Stimulated activated naive CD8-positive, alpha-beta T cell treated with anti-CD3 and anti-CD28 coated beads, Interleukin-15, Interleukin-2, amounts not matched to agents 100 ng/mL and 50 ng/mL, for 24 hours (primary cell): Measurements from ENCODE around the gene RPL28.

Source experiments
- H3K27ac Mint-ChIP-seq: one replicate; pipeline ENCODE4 v1.8.0; 2021; ENCODE audit warnings: mild to moderate bottlenecking, mixed read lengths
- H3K27me3 Mint-ChIP-seq: one replicate; pipeline ENCODE4 v1.8.0; 2021; ENCODE audit warnings: mixed read lengths
- H3K36me3 Mint-ChIP-seq: one replicate; pipeline ENCODE4 v1.8.0; 2021; ENCODE audit warnings: low read depth, mixed read lengths
- H3K4me1 Mint-ChIP-seq: one replicate; pipeline ENCODE4 v1.8.0; 2021; ENCODE audit warnings: low read depth, mixed read lengths
- H3K4me3 Mint-ChIP-seq: one replicate; pipeline ENCODE4 v1.8.0; 2021; ENCODE audit warnings: mild to moderate bottlenecking, mixed read lengths
- H3K9me3 Mint-ChIP-seq: one replicate; pipeline ENCODE4 v1.8.0; 2021; ENCODE audit warnings: mixed read lengths

RPL28 gene

GRCh38 chr19:55385724-55386492, at the start of gene RPL28:
Gene RPL28 (plus strand): TSS chr19:55385932. CDS start chr19:55386358, 426 bp downstream.
- Mint-ChIP-seq H3K36me3 (peaks cover 51% of the 10 kb centered on the region), H3K27me3 (no peaks in the 10 kb centered on the region), H3K4me3 (peak within 1 kb of the TSS; percentile 100), H3K4me1 (peaks cover 65% of the 10 kb centered on the region), H3K27ac (peak within 1 kb of the TSS; percentile 100), H3K9me3 (no peaks in the 10 kb centered on the region)

- Mint-ChIP-seq H3K4me3 (no peak overlapping the region), H3K27me3 (peaks cover 6% of the 10 kb centered on the region)
Observed at GRCh38 chr19:55336101-55336500, 49.6 kb upstream of the RPL28 start.

GRCh38 chr19:55339105-55339888, 46.4 kb upstream of the RPL28 start, which contains the start of gene KMT5C:
Gene KMT5C (plus strand): TSS chr19:55339876. CDS start chr19:55341937, 2,061 bp downstream.
- Mint-ChIP-seq H3K36me3 (peaks cover 7% of the 10 kb centered on the region), H3K27me3 (no peaks in the 10 kb centered on the region), H3K9me3 (no peaks in the 10 kb centered on the region), H3K27ac (peak within 1 kb of the TSS; percentile 94), H3K4me3 (peak within 1 kb of the TSS; percentile 87), H3K4me1 (peaks cover 21% of the 10 kb centered on the region)

More at GRCh38 chr19:55336101-55336500, 49.6 kb upstream of the RPL28 start:
- Mint-ChIP-seq H3K4me1 (peaks cover 15% of the 10 kb centered on the region), H3K36me3 (no peaks in the 10 kb centered on the region), H3K27ac (no peak overlapping the region), H3K9me3 (no peaks in the 10 kb centered on the region)

- Mint-ChIP-seq H3K27me3 (no peaks in the 10 kb centered on the region), H3K36me3 (peaks cover 11% of the 10 kb centered on the region), H3K27ac (peak overlapping the region; percentile 94), H3K4me1 (peaks cover 21% of the 10 kb centered on the region), H3K9me3 (no peaks in the 10 kb centered on the region), H3K4me3 (peak overlapping the region; percentile 87)
Observed at GRCh38 chr19:55339889-55340783, 45.6 kb upstream of the RPL28 start.

- Mint-ChIP-seq H3K4me3 (peak overlapping the region; percentile 87), H3K9me3 (no peaks in the 10 kb centered on the region), H3K27me3 (no peaks in the 10 kb centered on the region), H3K27ac (peak overlapping the region; percentile 86), H3K36me3 (peaks cover 16% of the 10 kb centered on the region), H3K4me1 (peaks cover 21% of the 10 kb centered on the region)
Observed at GRCh38 chr19:55340784-55341147, 45.0 kb upstream of the RPL28 start.

- Mint-ChIP-seq H3K27ac (peak overlapping the region; percentile 26), H3K36me3 (peaks cover 16% of the 10 kb centered on the region), H3K27me3 (no peaks in the 10 kb centered on the region), H3K4me1 (peaks cover 21% of the 10 kb centered on the region), H3K4me3 (peak overlapping the region; percentile 87), H3K9me3 (no peaks in the 10 kb centered on the region)
Observed at GRCh38 chr19:55341171-55341588, 44.6 kb upstream of the RPL28 start.

GRCh38 chr19:55341595-55342531, 43.9 kb upstream of the RPL28 start:
- Mint-ChIP-seq H3K36me3 (peaks cover 16% of the 10 kb centered on the region), H3K27ac (no peak overlapping the region), H3K4me3 (peak overlapping the region; percentile 74)

GRCh38 chr19:55344444-55344843, 41.3 kb upstream of the RPL28 start:
- Mint-ChIP-seq H3K27ac (no peak overlapping the region), H3K27me3 (no peaks in the 10 kb centered on the region), H3K9me3 (no peaks in the 10 kb centered on the region), H3K4me1 (peaks cover 11% of the 10 kb centered on the region), H3K36me3 (peaks cover 16% of the 10 kb centered on the region), H3K4me3 (no peak overlapping the region)

More at GRCh38 chr19:55341595-55342531, 43.9 kb upstream of the RPL28 start:
- H3K4me1 Mint-ChIP-seq: peaks cover 21% of the 10 kb centered on the region
- H3K9me3 Mint-ChIP-seq: no peaks in the 10 kb centered on the region
- no peaks in the 10 kb centered on the region for H3K27me3 Mint-ChIP-seq

- peaks cover 16% of the 10 kb centered on the region for H3K36me3 Mint-ChIP-seq
- no peak overlapping the region for H3K4me3 Mint-ChIP-seq
- H3K27ac Mint-ChIP-seq: no peak overlapping the region
- peaks cover 11% of the 10 kb centered on the region for H3K4me1 Mint-ChIP-seq
- no peaks in the 10 kb centered on the region for H3K27me3 Mint-ChIP-seq
- no peaks in the 10 kb centered on the region for H3K9me3 Mint-ChIP-seq
Observed at GRCh38 chr19:55345101-55345817, 40.5 kb upstream of the RPL28 start.

GRCh38 chr19:55345818-55346724, 39.7 kb upstream of the RPL28 start:
- H3K36me3 Mint-ChIP-seq: peaks cover 16% of the 10 kb centered on the region
- no peak overlapping the region for H3K4me3 Mint-ChIP-seq
- H3K4me1 Mint-ChIP-seq: peaks cover 6% of the 10 kb centered on the region
- H3K9me3 Mint-ChIP-seq: no peaks in the 10 kb centered on the region
- H3K27me3 Mint-ChIP-seq: peaks cover 7% of the 10 kb centered on the region
- no peak overlapping the region for H3K27ac Mint-ChIP-seq

- H3K4me1 Mint-ChIP-seq: peaks cover 5% of the 10 kb centered on the region
- peaks cover 15% of the 10 kb centered on the region for H3K27me3 Mint-ChIP-seq
- no peak overlapping the region for H3K27ac Mint-ChIP-seq
- no peaks in the 10 kb centered on the region for H3K9me3 Mint-ChIP-seq
- H3K36me3 Mint-ChIP-seq: peaks cover 16% of the 10 kb centered on the region
- H3K4me3 Mint-ChIP-seq: no peak overlapping the region
Observed at GRCh38 chr19:55346725-55347441, 38.8 kb upstream of the RPL28 start.

- peaks cover 7% of the 10 kb centered on the region for H3K4me1 Mint-ChIP-seq
- no peak overlapping the region for H3K4me3 Mint-ChIP-seq
- H3K27ac Mint-ChIP-seq: no peak overlapping the region
- H3K9me3 Mint-ChIP-seq: no peaks in the 10 kb centered on the region
- peaks cover 16% of the 10 kb centered on the region for H3K36me3 Mint-ChIP-seq
- peaks cover 20% of the 10 kb centered on the region for H3K27me3 Mint-ChIP-seq
Observed at GRCh38 chr19:55347442-55348009, 38.2 kb upstream of the RPL28 start.
